Raji (cell line): ENCODE results near the gene SLC39A3.

ENCODE experiments used
- POLR2A ChIP-seq: IDR thresholded peaks from 2 replicates; pipeline ENCODE4 v1.6.1; 2011; ENCODE audit warnings: low read depth, low read length, control low read depth; ENCODE audit not compliant: insufficient read depth

SLC39A3 gene

GRCh38 chr19:2761309-2761677 lies 21.5 kb upstream of the SLC39A3 start:
- TF ChIP-seq POLR2A = no peak

GRCh38 chr19:2759965-2760364 lies 20.1 kb upstream of the SLC39A3 start:
- no peak for TF ChIP-seq POLR2A

- TF ChIP-seq POLR2A = no peak
Measured at GRCh38 chr19:2759362-2759761, 19.5 kb upstream of the SLC39A3 start.

- no peak for TF ChIP-seq POLR2A
Measured at GRCh38 chr19:2758601-2759313, 18.9 kb upstream of the SLC39A3 start.

GRCh38 chr19:2756921-2757881 lies 17.4 kb upstream of the SLC39A3 start:
- TF ChIP-seq POLR2A = no peak

GRCh38 chr19:2756477-2756876 lies 16.7 kb upstream of the SLC39A3 start:
- TF ChIP-seq POLR2A = no peak

- TF ChIP-seq POLR2A = no peak
Measured at GRCh38 chr19:2755811-2756210, 16.0 kb upstream of the SLC39A3 start.

GRCh38 chr19:2755448-2755705 lies 15.6 kb upstream of the SLC39A3 start:
- no peak for TF ChIP-seq POLR2A

GRCh38 chr19:2754659-2755447 lies 15.0 kb upstream of the SLC39A3 start:
- TF ChIP-seq POLR2A = no peak

GRCh38 chr19:2751438-2751830 lies 11.6 kb upstream of the SLC39A3 start:
- TF ChIP-seq POLR2A = no peak

- TF ChIP-seq POLR2A = no peak
Measured at GRCh38 chr19:2750808-2751437, 11.1 kb upstream of the SLC39A3 start.

- no peak for TF ChIP-seq POLR2A
Measured at GRCh38 chr19:2747349-2747748, 7.5 kb upstream of the SLC39A3 start.

- no peak for TF ChIP-seq POLR2A
Measured at GRCh38 chr19:2744113-2744512, 4.3 kb upstream of the SLC39A3 start.

GRCh38 chr19:2743099-2743498 lies 3.3 kb upstream of the SLC39A3 start:
- no peak for TF ChIP-seq POLR2A

GRCh38 chr19:2740314-2740656 lies 468 bp upstream of the SLC39A3 start:
- TF ChIP-seq POLR2A = no peak
